HG03025 (cell line): ENCODE data around the gene TRA2B.

Experiments used
- ATAC-seq: cut with Tn5 transposase; IDR thresholded peaks from one replicate; pipeline ENCODE4 v1.9.1; 2021; ENCODE audit warnings: mild to moderate bottlenecking, moderate library complexity; ENCODE audit not compliant: unreplicated experiment, low FRiP score

Gene TRA2B

DNA sequence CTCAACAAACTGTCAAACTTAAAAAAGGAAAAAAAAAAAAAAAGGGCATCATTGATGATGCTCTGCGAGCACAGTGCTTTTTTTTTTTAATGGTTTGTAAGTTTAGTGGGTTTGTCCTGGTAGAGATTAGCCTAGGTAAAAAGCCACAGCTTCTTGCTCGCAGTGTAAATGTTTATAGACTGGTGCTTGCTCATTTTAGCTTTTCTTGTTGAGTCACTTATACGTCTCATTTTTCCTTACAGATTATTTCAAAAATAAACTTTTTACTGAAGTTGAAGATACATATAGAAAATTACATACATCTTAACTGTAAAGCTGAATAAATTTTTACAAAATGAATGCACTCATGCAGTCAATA lies 16.5 kb upstream of the TRA2B start:
- no peak for ATAC-seq

DNA sequence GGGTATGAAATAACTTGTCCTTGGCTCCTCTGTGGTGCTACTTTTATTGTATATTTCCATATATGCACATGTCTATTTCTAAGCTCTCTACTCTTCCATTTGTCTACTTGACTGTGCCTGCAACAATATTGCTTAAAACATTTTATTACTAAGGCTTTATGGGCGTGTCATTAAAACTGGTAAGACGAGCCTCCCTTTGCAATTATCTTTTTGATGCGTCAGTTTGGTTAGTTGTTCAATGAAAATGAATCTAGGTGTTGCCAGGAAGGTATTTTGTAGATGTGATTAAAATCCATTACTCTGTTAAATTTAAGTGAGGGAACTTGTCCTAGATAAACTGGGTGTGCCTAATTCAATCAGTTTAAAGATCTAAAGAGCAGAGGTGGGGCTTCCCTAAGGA lies 12.9 kb upstream of the TRA2B start:
- no peak for ATAC-seq

DNA sequence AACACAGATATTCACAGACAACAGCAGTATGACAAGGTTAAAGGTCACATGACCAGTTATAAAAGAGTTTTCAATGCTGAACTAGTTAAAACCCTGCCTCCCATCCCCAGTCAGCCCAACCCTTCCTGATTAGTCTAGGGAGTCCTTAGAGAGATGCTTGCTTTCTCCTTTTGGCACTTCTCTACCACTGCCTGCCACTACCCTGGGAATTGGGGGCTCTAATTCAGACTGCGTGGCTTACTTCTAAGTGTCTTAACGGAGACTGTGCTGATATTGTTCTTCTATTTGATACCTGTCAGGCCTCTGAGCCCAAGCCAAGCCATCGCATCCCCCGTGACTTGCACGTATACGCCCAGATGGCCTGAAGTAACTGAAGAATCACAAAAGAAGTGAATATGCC lies 11.7 kb upstream of the TRA2B start:
- no peak for ATAC-seq

DNA sequence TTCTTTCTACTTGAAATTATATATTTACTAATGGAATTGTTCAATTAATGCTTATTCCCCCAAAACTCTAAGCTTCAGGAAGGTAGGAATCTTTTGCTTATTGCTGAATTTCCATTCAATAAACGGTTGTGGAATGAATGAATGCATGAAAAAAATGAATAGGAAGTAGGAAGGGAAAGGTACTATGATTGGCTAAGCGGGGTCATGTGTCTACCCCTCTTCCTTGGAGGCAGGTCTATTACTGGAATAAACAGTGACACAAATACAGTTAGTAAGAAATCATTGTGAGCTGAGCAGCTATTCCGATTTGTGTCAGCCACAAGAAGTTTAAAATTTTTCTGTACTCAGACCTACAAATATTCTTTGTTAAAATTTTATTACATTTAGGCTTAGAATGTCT lies 10.5 kb upstream of the TRA2B start:
- ATAC-seq: no peak

DNA sequence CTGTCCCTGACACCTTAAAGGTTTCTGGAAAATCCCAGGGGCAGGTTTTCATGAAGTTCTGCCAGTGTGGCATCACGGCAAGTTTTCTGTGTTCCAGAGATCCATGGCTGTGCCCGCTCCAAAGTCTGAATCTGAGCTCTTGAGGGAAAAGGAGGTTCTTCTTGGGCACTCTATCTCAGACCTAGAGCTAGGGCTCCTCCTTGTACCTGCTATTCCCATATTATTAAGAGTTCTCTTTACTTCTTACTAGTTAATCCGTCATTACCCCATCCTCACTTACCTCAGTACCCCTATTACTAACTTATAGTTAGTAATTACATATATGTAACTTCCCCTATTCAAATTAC lies 5.9 kb upstream of the TRA2B start:
- ATAC-seq: no peak

DNA sequence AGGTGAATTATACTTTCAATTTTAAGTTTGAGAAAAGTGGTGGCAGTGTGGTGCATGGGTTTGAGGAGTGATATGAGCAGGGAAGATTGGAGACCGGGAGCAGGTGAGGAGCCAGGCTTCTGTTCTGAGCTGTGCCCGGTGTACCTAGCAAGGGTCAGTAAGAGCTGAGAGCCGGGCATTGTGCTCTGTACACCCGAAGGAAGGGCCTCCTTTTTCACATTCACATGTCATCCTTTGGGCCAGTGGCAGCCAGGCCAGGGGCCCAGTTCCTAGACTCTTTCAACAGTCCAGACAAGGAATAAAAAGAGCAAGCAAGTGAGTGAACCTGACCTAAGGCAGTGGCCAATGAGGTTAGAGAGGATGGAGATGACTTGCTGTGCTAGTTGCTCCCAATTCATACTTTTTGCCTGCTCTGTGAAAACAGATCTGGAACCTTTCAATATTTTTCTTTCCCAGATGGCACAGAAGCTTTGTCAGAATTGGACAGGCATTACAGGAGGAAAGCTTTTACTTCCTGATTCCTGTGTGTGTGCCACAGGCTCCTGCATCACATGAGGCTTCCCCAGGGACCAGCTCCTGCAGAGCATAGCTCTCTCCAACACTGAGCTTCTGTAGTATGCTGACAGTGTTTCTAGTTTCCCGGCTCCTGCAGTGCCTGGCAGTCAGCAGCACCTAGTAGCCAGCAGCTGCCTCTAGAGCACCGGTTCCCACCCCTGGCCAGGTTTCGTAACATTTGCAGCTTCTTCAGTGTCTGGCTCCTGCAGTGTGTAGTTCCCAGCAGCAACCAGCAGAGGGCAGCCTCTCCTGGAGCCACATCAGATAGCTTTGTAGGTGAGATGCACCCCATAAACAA lies 5.3 kb upstream of the TRA2B start:
- ATAC-seq: peak; percentile 89

DNA sequence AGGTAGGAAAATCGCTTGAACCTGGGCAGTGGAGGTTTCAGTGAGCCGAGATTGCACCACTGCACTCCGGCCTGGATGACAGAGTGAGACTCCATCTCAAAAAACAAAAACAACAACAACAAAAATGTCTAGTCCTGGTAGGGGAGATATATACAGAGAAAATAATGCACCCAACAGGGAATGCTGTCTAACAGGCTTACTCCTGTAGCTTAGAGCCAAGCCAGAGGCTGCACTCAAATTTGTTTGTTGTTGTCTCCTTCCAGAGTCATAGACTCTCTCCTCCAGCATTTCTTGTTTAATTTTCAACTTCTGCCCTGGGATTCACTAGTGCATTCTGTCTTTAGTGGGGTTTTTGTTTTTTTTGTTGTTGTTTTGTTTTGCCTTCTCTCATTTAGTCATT lies 4.6 kb upstream of the TRA2B start:
- ATAC-seq: no peak

DNA sequence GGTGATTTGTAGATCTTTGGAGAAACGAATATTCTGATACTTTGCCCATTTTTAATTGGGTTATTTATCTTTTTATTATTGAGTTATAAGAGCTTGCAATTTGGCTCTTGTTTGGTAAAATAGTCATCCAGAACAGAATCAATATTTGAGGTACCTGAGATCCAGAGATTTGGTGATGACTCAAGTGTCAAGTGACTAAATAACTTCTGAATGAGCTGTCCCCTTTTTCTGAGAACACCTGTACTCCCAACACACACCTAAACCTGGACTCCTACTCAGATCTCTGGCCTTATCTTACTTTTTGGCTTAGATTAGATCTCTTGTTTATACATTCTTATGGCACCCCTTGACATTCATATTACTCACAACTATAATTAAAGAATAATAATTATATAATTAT lies 3.1 kb upstream of the TRA2B start:
- ATAC-seq: no peak

DNA sequence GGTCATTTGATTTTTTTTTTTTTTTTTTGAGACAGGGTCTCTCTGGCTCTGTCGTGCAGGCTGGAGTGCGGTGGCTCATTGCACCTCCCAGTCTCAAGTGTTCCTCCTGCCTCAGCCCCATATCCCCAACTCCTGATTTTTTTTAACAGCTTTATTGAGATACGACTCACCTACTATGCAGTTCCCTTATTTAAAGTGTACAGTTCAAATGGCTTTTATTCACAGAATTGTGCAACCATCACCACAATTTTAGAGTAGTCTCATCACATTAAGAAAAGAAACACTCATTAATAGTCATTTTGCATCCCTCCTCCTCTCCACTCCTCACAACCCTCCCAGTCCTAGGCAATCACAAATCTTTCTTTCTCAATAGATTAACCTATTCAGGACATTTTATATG lies 1.9 kb upstream of the TRA2B start:
- ATAC-seq: no peak

DNA sequence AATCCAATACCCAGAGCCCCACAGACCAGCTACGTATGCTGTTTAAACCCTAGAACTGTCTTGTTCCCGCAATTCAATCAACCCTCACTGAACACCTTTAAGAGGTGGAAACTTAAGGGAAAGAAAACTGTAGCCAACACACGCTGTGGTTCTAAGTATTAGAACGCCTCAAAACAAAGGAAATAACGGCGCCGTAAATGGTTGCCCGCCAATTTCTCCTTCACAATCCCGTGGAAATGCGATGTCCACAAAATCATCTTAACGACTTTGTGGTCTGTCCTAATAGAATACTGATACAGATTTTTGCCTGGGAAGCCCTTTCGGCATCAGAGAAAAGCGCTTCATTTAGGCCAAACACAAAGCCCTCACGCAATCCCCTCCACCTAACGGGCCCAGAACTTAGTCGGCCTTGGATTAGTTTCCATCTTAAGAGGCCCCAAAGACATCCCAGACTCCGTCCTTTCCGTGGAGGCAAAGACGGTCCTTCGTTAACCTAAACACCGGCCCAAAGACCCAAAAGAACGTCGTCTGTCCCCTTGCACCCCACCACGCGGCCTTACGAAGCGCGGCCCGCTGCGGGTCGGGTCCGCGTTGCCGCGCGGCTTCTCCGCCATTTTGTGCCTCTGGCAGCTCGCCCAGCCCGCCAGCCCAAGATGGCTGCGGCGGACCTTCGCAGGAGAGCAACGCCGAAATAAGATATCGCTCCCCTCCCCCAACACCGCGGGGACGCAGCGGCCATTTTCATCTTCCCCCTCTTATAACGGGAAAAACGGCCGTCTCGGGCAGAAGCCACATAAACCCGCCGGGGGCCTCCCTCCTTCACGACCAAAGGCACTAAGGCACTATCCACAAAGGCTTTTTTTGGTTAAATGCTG lies 763 bp downstream of the TRA2B start:
- peak; percentile 48 for ATAC-seq

DNA sequence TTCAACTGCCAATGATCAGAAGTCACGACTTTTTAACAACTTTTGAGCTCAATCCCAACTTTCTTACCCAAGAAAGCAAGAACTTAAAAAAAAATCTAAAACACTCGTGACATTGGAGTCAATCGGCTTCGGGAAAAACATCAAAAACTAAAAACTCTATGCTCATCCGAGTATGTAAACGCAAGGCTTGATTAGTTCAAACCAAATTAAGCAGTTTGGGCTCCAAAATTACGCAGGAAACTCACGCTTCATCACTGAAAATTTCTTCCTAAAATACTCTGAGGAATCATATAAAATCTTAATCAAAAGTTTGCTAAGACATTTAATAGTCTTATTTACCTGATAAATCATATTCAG lies 1.6 kb downstream of the TRA2B start:
- ATAC-seq: no peak

DNA sequence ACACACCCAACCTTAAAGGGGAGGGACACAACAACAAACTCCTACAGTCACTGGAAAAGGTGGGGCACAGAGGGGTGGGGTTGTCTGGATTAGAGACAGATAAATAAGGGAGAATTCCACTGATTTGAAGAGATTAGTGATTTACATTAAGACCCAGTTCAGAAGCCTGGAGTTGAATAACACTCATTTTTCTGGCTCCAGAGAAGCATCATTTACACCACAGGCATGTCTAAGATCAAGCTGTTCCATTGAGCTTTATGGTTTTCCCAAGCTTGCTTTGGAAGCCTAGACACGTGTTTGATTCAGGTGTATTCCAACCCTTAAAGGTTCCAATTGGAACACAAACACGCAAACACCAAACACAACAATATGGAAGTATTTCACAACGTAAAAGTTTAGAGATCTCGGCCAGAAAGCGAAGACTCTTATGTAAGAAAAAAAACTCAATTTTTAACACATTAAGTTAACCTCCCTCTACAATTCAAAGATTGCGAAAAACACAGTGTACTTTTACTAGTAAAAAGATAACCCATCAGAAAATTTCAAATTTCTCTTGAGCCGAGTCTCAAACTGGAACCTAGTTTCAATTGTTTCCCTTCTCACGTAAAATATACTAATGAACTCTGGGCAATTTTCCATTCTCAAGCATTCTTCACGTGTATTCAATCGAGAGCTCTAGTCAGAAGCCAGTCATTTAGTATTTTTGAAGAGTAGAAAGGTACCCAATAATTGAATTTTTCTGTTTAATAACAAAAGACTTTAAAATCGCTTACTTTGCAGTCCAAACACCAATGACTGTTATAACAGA lies 2.1 kb downstream of the TRA2B start:
- ATAC-seq: no peak

DNA sequence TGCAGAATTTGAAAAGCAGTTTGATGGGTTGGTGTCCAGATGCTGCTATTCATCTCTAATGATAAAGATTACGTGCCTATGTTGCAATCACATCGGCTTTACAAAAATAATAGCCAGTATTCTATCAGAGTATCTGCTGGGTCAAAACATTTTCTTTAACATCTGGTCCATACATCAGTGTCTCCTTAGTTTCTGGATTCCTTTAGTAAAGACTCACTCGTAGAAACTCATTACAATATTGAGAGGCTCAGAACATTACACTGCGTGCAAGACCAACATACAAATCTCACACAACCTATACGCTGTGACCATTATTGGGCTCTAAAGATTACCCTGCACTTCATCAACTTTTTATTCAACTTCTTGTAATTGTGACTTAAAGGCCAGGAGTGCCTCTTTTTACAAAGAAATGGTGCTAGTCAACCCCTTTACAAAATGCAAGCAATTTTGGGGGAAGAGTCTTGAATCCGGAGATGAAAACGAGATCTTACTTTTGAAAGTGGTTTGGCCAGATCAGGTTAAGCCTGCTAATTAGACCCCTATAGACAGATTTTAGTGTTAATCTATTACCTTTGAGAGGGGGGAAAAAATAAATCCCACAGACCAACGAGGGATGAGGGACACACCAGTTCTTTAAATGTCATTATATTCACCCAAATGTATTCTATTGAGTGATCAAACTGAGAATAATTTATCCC lies 2.9 kb downstream of the TRA2B start:
- no peak for ATAC-seq

DNA sequence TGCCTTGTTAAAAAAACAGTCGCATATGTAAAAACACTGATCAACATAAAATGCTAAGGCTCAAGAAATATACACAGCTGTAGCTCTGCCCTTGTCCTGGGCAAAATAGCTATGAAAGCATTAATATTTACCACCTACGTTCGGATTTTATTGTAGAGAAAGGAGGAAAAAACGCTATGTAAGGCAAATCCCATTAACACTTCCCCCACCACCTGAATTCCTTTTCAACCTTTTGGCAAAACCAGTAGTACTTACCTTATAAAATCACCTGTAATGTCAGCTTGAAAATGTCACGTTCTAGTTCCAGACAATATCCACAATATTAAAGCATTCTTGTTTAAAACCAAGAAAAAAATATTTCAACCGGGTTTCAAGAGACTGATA lies 3.6 kb downstream of the TRA2B start:
- ATAC-seq: no peak

DNA sequence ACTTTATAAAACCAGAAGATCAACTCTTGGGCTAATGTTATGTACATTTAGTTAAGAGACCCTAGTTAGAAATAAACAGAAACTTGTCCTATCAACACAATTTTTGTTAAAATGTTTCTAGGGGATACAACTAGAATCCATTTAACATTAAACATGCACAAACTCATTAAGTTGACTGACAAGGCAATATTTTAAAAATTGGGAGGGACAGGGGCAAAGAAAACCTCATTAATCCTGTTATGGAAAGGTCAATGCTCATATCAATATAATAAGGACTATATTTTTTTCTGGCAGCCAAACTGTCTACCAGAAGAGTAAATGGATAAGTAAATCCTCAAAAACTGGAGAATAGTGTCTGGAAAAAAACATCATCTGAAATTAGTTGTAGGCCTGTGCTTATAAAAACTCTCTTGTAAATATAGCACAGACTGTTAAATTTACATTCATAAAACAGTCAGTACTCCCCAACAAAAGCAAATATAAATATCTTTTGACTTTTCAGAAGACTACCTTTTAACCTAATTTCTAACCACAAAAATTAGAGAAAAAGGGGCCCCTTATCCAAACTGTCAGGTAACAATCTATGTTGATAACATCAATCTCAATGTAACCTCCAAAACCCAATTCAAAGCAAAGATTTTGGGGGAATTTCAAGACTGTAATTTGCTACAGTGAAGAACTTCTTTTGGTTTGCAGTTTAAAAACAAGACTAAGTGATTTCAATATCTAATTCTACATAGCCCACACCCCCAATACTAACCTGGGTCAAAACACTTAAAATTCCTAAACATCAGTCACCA lies 4.2 kb downstream of the TRA2B start:
- ATAC-seq: no peak

DNA sequence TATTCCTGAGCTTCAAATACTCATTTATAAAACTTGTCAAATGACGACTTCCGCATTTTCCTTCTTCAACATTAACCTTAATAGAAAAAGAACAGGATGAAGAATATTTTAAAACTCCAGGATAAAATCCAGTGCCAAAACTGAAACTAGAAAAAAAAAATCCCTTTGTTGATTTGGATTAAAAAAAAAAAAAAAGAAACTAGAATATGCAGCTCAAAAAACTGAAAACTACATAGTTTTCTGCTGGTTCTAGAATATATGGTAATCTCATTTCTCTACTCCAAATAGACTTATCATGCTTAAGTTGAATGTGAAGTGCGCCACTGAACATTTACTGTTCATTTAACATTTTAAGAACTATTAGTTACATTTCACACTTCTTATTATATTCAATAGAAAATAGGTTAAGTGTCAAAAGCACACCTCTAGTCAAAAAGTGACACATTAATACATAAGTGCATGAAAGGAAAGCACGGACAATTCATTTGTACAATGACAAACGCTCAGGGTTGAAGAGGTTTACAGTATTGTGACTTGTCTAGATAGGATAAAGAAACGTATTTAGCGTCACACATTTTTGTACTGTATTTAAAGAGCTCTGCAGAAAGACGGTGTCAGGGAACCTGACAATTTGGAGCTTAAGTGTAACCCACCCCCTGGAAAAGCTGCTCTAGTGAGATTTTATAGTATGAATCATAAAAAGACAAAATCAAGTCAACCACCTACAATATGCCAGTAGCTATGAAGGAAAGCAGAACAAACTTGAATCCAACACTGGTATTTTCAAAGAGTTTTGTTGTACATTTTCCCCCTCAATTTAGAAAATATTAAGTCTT lies 5.8 kb downstream of the TRA2B start:
- ATAC-seq: no peak

DNA sequence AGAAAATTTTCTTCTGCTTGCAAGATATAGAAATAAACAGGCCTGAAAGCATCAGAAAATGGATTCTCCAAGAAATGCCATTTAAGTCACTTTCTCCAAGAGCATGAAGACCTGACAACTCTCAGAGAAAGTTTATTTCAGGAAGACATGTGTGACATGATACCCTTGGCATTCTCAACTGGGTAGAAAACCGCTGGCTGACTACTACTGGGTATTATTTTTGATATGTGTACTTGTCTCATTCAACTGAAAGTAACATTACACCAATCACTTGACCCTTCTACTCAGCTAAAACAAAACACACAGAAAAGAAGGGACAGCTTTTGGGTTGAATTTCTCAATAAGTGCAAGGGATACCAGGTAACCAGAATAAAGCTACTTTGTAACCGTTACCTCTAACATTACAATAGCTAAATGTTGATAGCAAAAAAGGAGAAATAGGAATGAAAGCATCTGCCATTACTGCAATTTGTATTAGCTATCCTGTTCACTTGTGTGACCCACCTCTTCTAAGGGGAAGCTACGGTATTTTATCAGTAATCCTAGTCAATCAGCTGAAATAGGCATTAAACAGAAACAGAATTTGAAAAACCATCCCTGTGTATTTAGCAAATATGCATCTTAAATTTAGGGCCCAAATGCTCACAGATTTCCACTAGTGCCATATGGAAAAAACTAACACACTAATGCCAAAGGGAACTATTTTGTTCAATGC lies 7.3 kb downstream of the TRA2B start:
- ATAC-seq: no peak
